ENCODE measurements around the gene RAD51B.

Gene RAD51B

GRCh38 chr14:68219407-68219806 lies 399.8 kb downstream of the RAD51B start:
- TF ChIP-seq CTCF (IDR thresholded peaks at IDR 0.05) = no peak

GRCh38 chr14:68222154-68222553 lies 402.6 kb downstream of the RAD51B start:
- no peak for TF ChIP-seq CTCF (IDR thresholded peaks at IDR 0.05)

DNA sequence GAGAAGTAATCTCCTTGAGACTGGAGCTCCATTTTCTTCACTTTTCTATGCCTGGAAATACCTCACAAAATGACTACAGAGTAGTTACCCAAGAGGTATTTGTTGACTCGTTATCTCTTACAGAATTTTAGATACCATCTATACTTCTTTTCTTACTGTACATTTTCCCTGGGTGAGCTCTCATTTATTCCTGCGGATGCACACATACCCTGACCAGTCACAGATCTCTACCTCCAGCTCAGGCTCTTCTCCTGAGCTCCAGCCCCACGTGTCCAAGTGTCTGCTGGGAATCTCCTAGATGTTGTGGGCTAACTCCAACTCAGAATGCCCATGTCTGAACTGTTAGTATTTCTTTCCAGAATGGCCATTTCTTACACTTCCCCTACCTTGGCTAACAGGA lies 403.1 kb downstream of the RAD51B start:
- no peak for TF ChIP-seq CTCF (IDR thresholded peaks at IDR 0.05)

DNA sequence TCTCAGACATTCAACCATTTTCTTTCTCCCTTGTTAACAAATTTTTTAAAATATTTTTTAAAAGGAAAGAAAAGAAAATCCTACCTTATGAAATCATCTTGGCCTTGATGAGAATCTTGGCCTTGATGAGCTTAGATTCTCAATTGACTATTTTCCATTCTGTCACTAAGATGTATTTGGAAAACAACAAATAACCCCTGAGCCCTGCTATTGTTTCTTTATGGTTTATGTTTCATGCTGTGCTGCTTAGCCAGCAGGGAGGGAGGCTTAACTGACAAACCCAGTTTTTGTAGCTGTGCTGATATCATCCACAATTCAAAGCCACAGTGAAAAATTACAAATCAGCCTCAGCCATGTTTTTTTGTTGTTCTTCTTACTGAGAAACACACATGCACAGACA lies 404.1 kb downstream of the RAD51B start:
- no peak for TF ChIP-seq CTCF (IDR thresholded peaks at IDR 0.05)

- TF ChIP-seq CTCF (IDR thresholded peaks at IDR 0.05) = no peak
These were observed 405.7 kb downstream of the RAD51B start for GRCh38 chr14:68225321-68225720.

GRCh38 chr14:68226523-68226922 lies 406.9 kb downstream of the RAD51B start:
- no peak for TF ChIP-seq CTCF (IDR thresholded peaks at IDR 0.05)

GRCh38 chr14:68228656-68229055 lies 409.1 kb downstream of the RAD51B start:
- no peak for TF ChIP-seq CTCF (IDR thresholded peaks at IDR 0.05)

- TF ChIP-seq CTCF (IDR thresholded peaks at IDR 0.05) = no peak
These were observed 410.0 kb downstream of the RAD51B start for GRCh38 chr14:68229423-68230100.
